IPS-18c (cell line): Measurements from ENCODE around the gene IFIH1.

Source experiments
- H3K4me3 ChIP-seq: 2 replicates; pipeline ENCODE4 v1.7.0; 2013; ENCODE audit warnings: low read depth, mild to moderate bottlenecking, low read length, moderate library complexity; ENCODE audit not compliant: insufficient read depth
- H3K9me3 ChIP-seq: one replicate; pipeline ENCODE4 v1.6.1; 2013; ENCODE audit warnings: mild to moderate bottlenecking, low read length, moderate library complexity; ENCODE audit not compliant: control insufficient read depth, insufficient read depth

IFIH1 gene

GRCh38 chr2:162242586-162243280, 75.8 kb downstream of the IFIH1 start:
- H3K4me3 ChIP-seq = no peak overlapping the region
- H3K9me3 ChIP-seq = peaks cover 2% of the 10 kb centered on the region

GRCh38 chr2:162241571-162241970, 76.9 kb downstream of the IFIH1 start:
- no peak overlapping the region for H3K4me3 ChIP-seq
- peaks cover 2% of the 10 kb centered on the region for H3K9me3 ChIP-seq

- H3K4me3 ChIP-seq = no peak overlapping the region
Measured at GRCh38 chr2:162234620-162235462, 83.6 kb downstream of the IFIH1 start.

GRCh38 chr2:162233197-162233596, 85.3 kb downstream of the IFIH1 start:
- no peak overlapping the region for H3K4me3 ChIP-seq
- H3K9me3 ChIP-seq = peaks cover 3% of the 10 kb centered on the region

More at GRCh38 chr2:162234620-162235462, 83.6 kb downstream of the IFIH1 start:
- peaks cover 4% of the 10 kb centered on the region for H3K9me3 ChIP-seq

- no peak overlapping the region for H3K4me3 ChIP-seq
Measured at GRCh38 chr2:162232671-162233070, 85.8 kb downstream of the IFIH1 start.

GRCh38 chr2:162232027-162232426, 86.5 kb downstream of the IFIH1 start:
- peaks cover 3% of the 10 kb centered on the region for H3K9me3 ChIP-seq
- no peak overlapping the region for H3K4me3 ChIP-seq

More at GRCh38 chr2:162232671-162233070, 85.8 kb downstream of the IFIH1 start:
- peaks cover 3% of the 10 kb centered on the region for H3K9me3 ChIP-seq

- Histone ChIP-seq H3K4me3 (no peak overlapping the region), H3K9me3 (peaks cover 3% of the 10 kb centered on the region)
Measured at GRCh38 chr2:162230761-162231160, 87.7 kb downstream of the IFIH1 start.

- no peak overlapping the region for H3K4me3 ChIP-seq
Measured at GRCh38 chr2:162226836-162227235, 91.6 kb downstream of the IFIH1 start.

GRCh38 chr2:162221064-162221463, 97.4 kb downstream of the IFIH1 start:
- no peaks in the 10 kb centered on the region for H3K9me3 ChIP-seq
- no peak overlapping the region for H3K4me3 ChIP-seq

More at GRCh38 chr2:162226836-162227235, 91.6 kb downstream of the IFIH1 start:
- H3K9me3 ChIP-seq = no peaks in the 10 kb centered on the region

GRCh38 chr2:162220368-162220767, 98.1 kb downstream of the IFIH1 start:
- no peaks in the 10 kb centered on the region for H3K9me3 ChIP-seq
- no peak overlapping the region for H3K4me3 ChIP-seq

GRCh38 chr2:162219426-162219825, 99.1 kb downstream of the IFIH1 start:
- H3K4me3 ChIP-seq = no peak overlapping the region
- H3K9me3 ChIP-seq = no peaks in the 10 kb centered on the region

- H3K9me3 ChIP-seq = no peaks in the 10 kb centered on the region
- H3K4me3 ChIP-seq = no peak overlapping the region
Measured at GRCh38 chr2:162217598-162217997, 100.9 kb downstream of the IFIH1 start.
